K562 (cell line): ENCODE data around the gene SPTSSA. TPM values are rescaled to one million over a fixed set of nuclear protein-coding genes. Genes with fewer than 3 reads are reported as not detected.

Source experiments
- ATAC-seq: fragments of 200-7000 bp; cut with Tn5 transposase; 3 replicates; pipeline ENCODE4 v1.9.1; 2020; ENCODE audit warnings: moderate library complexity
- BruUV-seq: library from RNA; stranded (reverse); fragments of 400-500 nt; replicated peaks from 2 replicates; lab custom pipeline; 2021; lab: Mats Ljungman, UMichigan
- CTCF ChIA-PET: fragments of 300-600 bp; formaldehyde crosslinking; extraction: SDS; loops from one replicate; lab custom pipeline; 2021; ENCODE audit warnings: low intra/inter-chr PET ratio; lab: Yijun Ruan, JAX
- POLR2A ChIA-PET: fragments of 300-600, 350-650 bp; sonication (Branson Sonifier 250); formaldehyde crosslinking; extraction: SDS; loops from one replicate; lab custom pipeline; 2021; ENCODE audit warnings: antibody characterized with exemption, inconsistent platforms; lab: Yijun Ruan, JAX
- DNase-seq, 4 experiments: peaks; one replicate each; pipeline versions ENCODE4 v3.0.0 to v3.0.0-alpha.2; 2011 to 2018; ENCODE audit warnings: low spot score in 3 of 4, mixed read lengths in 3 of 4; ENCODE audit errors: extremely low read depth in 1 of 4
- FAIRE-seq: peaks from 2 replicates; lab custom pipeline; 2011; peaks lifted over from hg19 to GRCh38; lab: Jason Lieb, UNC
- H2AFZ ChIP-seq: 2 replicates; pipeline ENCODE4 v1.6.0; 2011; ENCODE audit warnings: low read depth, low read length, control low read depth, inconsistent platforms
- H3K27ac ChIP-seq: fragments of 200-600 bp; 3 replicates; pipeline ENCODE4 v1.8.0; 2011; ENCODE audit warnings: low read depth, mild to moderate bottlenecking, control low read depth, inconsistent platforms, low read length, moderate library complexity, mixed read lengths; ENCODE audit errors: extremely low read depth
- H3K27me3 ChIP-seq, 2 experiments: fragments of 300-600 bp in 1 of 2; 2 replicates in 1 of 2; 3 replicates in 1 of 2; pipeline versions ENCODE4 v1.6.0 to v1.8.0; 2011; ENCODE audit warnings: inconsistent platforms in 2 of 2, low read length in 2 of 2, mild to moderate bottlenecking in 1 of 2, mixed read lengths in 1 of 2, moderate library complexity in 1 of 2; ENCODE audit not compliant: control insufficient read depth in 2 of 2, insufficient read depth in 2 of 2
- H3K36me3 ChIP-seq: fragments of 300-600 bp; 3 replicates; pipeline ENCODE4 v1.8.0; 2011; ENCODE audit warnings: mild to moderate bottlenecking, low read length, inconsistent platforms; ENCODE audit not compliant: control insufficient read depth, insufficient read depth
- H3K4me1 ChIP-seq, 2 experiments: fragments of 200-600 bp in 1 of 2; replicated peaks in 1 of 2; 2 replicates in 1 of 2; 3 replicates in 1 of 2; pipeline versions ENCODE4 v1.5.1 to v1.8.0; 2011; ENCODE audit warnings: inconsistent platforms in 2 of 2, low read length in 2 of 2, mild to moderate bottlenecking in 1 of 2, mixed read lengths in 1 of 2, moderate library complexity in 1 of 2; ENCODE audit not compliant: control insufficient read depth in 2 of 2, insufficient read depth in 2 of 2
- H3K4me2 ChIP-seq: 2 replicates; pipeline ENCODE4 v1.6.1; 2011; ENCODE audit warnings: low read length, control low read depth, inconsistent platforms, mixed read lengths; ENCODE audit not compliant: insufficient read depth
- H3K4me3 ChIP-seq: fragments of 200-600 bp; sonication (generic), shearing (Covaris generic); 2 replicates; pipeline ENCODE4 v1.5.1; 2016; ENCODE audit warnings: control low read depth, inconsistent platforms
- H3K79me2 ChIP-seq: fragments of 200-600 bp; 3 replicates; pipeline ENCODE4 v1.8.0; 2011; ENCODE audit warnings: low read length, inconsistent platforms; ENCODE audit not compliant: control insufficient read depth, insufficient read depth
- H3K9ac ChIP-seq, 2 experiments: 2 replicates each; pipeline versions ENCODE4 v1.6.0 to v1.6.1; 2011; ENCODE audit warnings: low read depth in 2 of 2, low read length in 2 of 2, control low read depth in 1 of 2, inconsistent platforms in 1 of 2, mild to moderate bottlenecking in 1 of 2, mixed read lengths in 1 of 2; ENCODE audit not compliant: insufficient read depth in 1 of 2
- H3K9me1 ChIP-seq: one replicate; pipeline ENCODE4 v1.6.0; 2011; ENCODE audit warnings: inconsistent platforms, mild to moderate bottlenecking, low read length, moderate library complexity; ENCODE audit not compliant: control insufficient read depth, insufficient read depth
- H3K9me3 ChIP-seq: replicated peaks from 2 replicates; pipeline ENCODE4 v1.5.1; 2011; ENCODE audit warnings: low read depth, low read length, inconsistent platforms; ENCODE audit not compliant: control insufficient read depth, insufficient read depth
- H4K20me1 ChIP-seq: replicated peaks from 2 replicates; pipeline ENCODE4 v1.6.1; 2011; ENCODE audit warnings: low read length, inconsistent platforms, mixed read lengths; ENCODE audit not compliant: control insufficient read depth, insufficient read depth
- CEBPB ChIP-seq: fragments of 450-650 bp; IDR thresholded peaks from 2 replicates; pipeline ENCODE4 v1.6.1; 2016; ENCODE audit warnings: missing genetic modification characterization, missing compliant biosample characterization
- E2F6 ChIP-seq, 2 experiments: IDR thresholded peaks; 2 replicates each; pipeline ENCODE4 v1.6.1; 2011; ENCODE audit warnings: borderline replicate concordance in 1 of 2, control low read depth in 1 of 2, low read depth in 1 of 2, low read length in 1 of 2, mild to moderate bottlenecking in 1 of 2, mixed read lengths in 1 of 2, moderate library complexity in 1 of 2; ENCODE audit not compliant: insufficient read depth in 1 of 2, insufficient read length in 1 of 2, poor library complexity in 1 of 2, severe bottlenecking in 1 of 2; ENCODE audit errors: extremely low read depth in 1 of 2
- EHMT2 ChIP-seq: fragments of 450-650 bp; IDR thresholded peaks from 2 replicates; pipeline ENCODE4 v1.6.1; 2018; ENCODE audit warnings: antibody characterized with exemption
- MIER1 ChIP-seq: fragments of 450-650 bp; IDR thresholded peaks from 2 replicates; pipeline ENCODE4 v1.6.1; 2016; ENCODE audit warnings: antibody characterized with exemption, mild to moderate bottlenecking, low read depth
- REST ChIP-seq, 2 experiments: fragments of 450-650 bp; formaldehyde crosslinking in 1 of 2; IDR thresholded peaks; 2 replicates each; pipeline versions ENCODE4 v1.4.0 to v1.6.1; 2014 to 2020; ENCODE audit warnings: mild to moderate bottlenecking in 2 of 2, borderline replicate concordance in 1 of 2, low read depth in 1 of 2
- TAF15 ChIP-seq: fragments of 200-400 bp; formaldehyde crosslinking; IDR thresholded peaks from 2 replicates; pipeline ENCODE4 v1.6.1; 2017; ENCODE audit warnings: mild to moderate bottlenecking, low read depth, low read length, moderate library complexity
- WGBS: fragments of 100-300 bp; shearing (Covaris generic); methylation state at CpG from one replicate; pipeline ENCODE4 v1.1.6; 2016; ENCODE audit warnings: low coverage, mixed read lengths; ENCODE audit not compliant: insufficient coverage; ENCODE audit errors: missing lambda C conversion rate; 5-methylcytosine and 5-hydroxymethylcytosine counted together
- in situ Hi-C: fragments of 300-500 bp; cut with MboI; formaldehyde crosslinking; loops from 4 replicates; pipeline ENCODE4 v1.15.0; 2018; ENCODE audit warnings: inconsistent platforms, mixed read lengths
- intact Hi-C: fragments of 100-400 bp; cut with micrococcal nuclease; formaldehyde crosslinking; loops from 2 replicates; pipeline ENCODE4 v1.14.2; 2022
- polyA plus RNA-seq, 8 experiments: library from polyadenylated mRNA; depleted of rRNA in 4 of 8; stranded (reverse) in 5 of 8; unstranded in 3 of 8; fragments of >200 nt; fragmentation: Nextera tagmentation in 2 of 8; fragmentation: Illumina TruSeq in 1 of 8; extraction: Ambion mirVana in 2 of 8; extraction: Trizol in 1 of 8; gene quantifications; 2 replicates each; pipeline versions ENCODE4 v1.2.1 to v1.2.3, GENCODE V29; 2011 to 2014; ENCODE audit warnings: inconsistent platforms in 1 of 8, missing spikeins in 1 of 8
- total RNA-seq, 7 experiments: library from RNA; depleted of rRNA in 6 of 7; stranded (reverse); fragments of >200 nt in 6 of 7; fragmentation: Illumina TruSeq in 2 of 7; extraction: Trizol in 2 of 7; gene quantifications; 2 replicates each; pipeline versions ENCODE4 v1.2.1 to v1.2.3, GENCODE V29; 2011 to 2021; ENCODE audit warnings: low replicate concordance in 1 of 7

Gene SPTSSA
- total and polyA plus RNA-seq, 9 of the 15 experiments (the other 6 are each of a cell fraction or from before 2014, with no cell fraction given) = 6.8 to 35.7 (median 22.0) TPM

- Histone ChIP-seq H3K4me2 (no peak overlapping the region), H3K27me3 (no peaks in the 10 kb centered on the region), H3K27ac (no peak overlapping the region), H3K9me1 (no peaks in the 10 kb centered on the region), H3K9ac (no peak overlapping the region), H3K36me3 (no peaks in the 10 kb centered on the region), H3K4me3 (no peak overlapping the region), H3K4me1 (no peaks in the 10 kb centered on the region), H4K20me1 (no peaks in the 10 kb centered on the region), H2AFZ (no peak overlapping the region), H3K79me2 (no peaks in the 10 kb centered on the region), H3K9me3 (no peaks in the 10 kb centered on the region)
- DNase-seq (no peak), FAIRE-seq (no peak), ATAC-seq (no peak)
- 0% methylated on average over 5 of the region's 5 CpGs for WGBS
- CTCF ChIA-PET = no interaction called here
- intact Hi-C loops (no loop called here), in situ Hi-C loops (no loop called here)
- TF ChIP-seq TAF15 = no peak
- TF ChIP-seq CEBPB (tag) = 0 out of 2 replicates have a peak, but pooled peaks have one; percentile 18
- POLR2A ChIA-PET = no interaction called here
- no TSS peak for BruUV-seq
Observed at GRCh38 chr14:34403646-34404045, 58.4 kb downstream of the SPTSSA start.

GRCh38 chr14:34398024-34398423 is 64.0 kb downstream of the SPTSSA start:
- Histone ChIP-seq H3K4me1 (no peaks in the 10 kb centered on the region), H3K27me3 (no peaks in the 10 kb centered on the region), H3K9me1 (no peaks in the 10 kb centered on the region), H2AFZ (no peak overlapping the region), H3K9ac (no peak overlapping the region), H3K36me3 (no peaks in the 10 kb centered on the region), H3K4me2 (no peak overlapping the region), H4K20me1 (no peaks in the 10 kb centered on the region), H3K27ac (no peak overlapping the region), H3K9me3 (no peaks in the 10 kb centered on the region), H3K79me2 (no peaks in the 10 kb centered on the region), H3K4me3 (no peak overlapping the region)
- no peak for ATAC-seq
- ChIA-PET CTCF (no interaction called here), POLR2A (no interaction called here)
- BruUV-seq = no TSS peak
- WGBS = 6% methylated on average over 3 of the region's 3 CpGs
- DNase-seq = no peak
- no peak for FAIRE-seq
- intact Hi-C loops = no loop called here
- in situ Hi-C loops = no loop called here
- TF ChIP-seq E2F6 (IDR thresholded peaks at IDR 0.05; ENCODE audit: borderline replicate concordance in 1 of 2, extremely low read depth in 1 of 2, insufficient read depth in 1 of 2, insufficient read length in 1 of 2, low read depth in 1 of 2, low read length in 1 of 2, poor library complexity in 1 of 2, severe bottlenecking in 1 of 2) (no peak), MIER1 (peak; percentile 80), EHMT2 (peak; percentile 86), REST (IDR thresholded peaks at IDR 0.05; ENCODE audit: borderline replicate concordance) (peak; percentile 90), REST (CRISPR knock-in tag; IDR thresholded peaks at IDR 0.05; ENCODE audit: low read depth) (no peak)
